ENCODE results near the gene CSTPP1.

The CSTPP1 gene

GRCh38 chr11:47162426-47162825 lies 225.9 kb downstream of the CSTPP1 start:
- TF ChIP-seq CTCF (IDR thresholded peaks at IDR 0.05) (no peak), ZFX (IDR thresholded peaks at IDR 0.05; ENCODE audit: borderline replicate concordance) (no peak)
- H3K27ac ChIP-seq = peak overlapping the region; percentile 20; the same call in 1 of the 2 replicates

- no peak for TF ChIP-seq ZFX (IDR thresholded peaks at IDR 0.05; ENCODE audit: borderline replicate concordance)
- TF ChIP-seq CTCF (IDR thresholded peaks at IDR 0.05) = no peak
Observed at GRCh38 chr11:47163193-47163592, 226.6 kb downstream of the CSTPP1 start.

GRCh38 chr11:47163898-47164297 lies 227.3 kb downstream of the CSTPP1 start:
- no peak for TF ChIP-seq CTCF (IDR thresholded peaks at IDR 0.05)
- no peak for TF ChIP-seq ZFX (IDR thresholded peaks at IDR 0.05; ENCODE audit: borderline replicate concordance)
- no peak overlapping the region for H3K27ac ChIP-seq

More at GRCh38 chr11:47163193-47163592, 226.6 kb downstream of the CSTPP1 start:
- peak overlapping the region; percentile 20; the same call in 1 of the 2 replicates for H3K27ac ChIP-seq

GRCh38 chr11:47164321-47164720 lies 227.8 kb downstream of the CSTPP1 start:
- TF ChIP-seq ZFX (IDR thresholded peaks at IDR 0.05; ENCODE audit: borderline replicate concordance) (no peak), CTCF (IDR thresholded peaks at IDR 0.05) (no peak)
- no peak overlapping the region for H3K27ac ChIP-seq

- TF ChIP-seq ZFX (IDR thresholded peaks at IDR 0.05; ENCODE audit: borderline replicate concordance) (no peak), CTCF (IDR thresholded peaks at IDR 0.05) (no peak)
- no peak overlapping the region for H3K27ac ChIP-seq
Observed at GRCh38 chr11:47165253-47165840, 228.8 kb downstream of the CSTPP1 start.

- TF ChIP-seq CTCF (IDR thresholded peaks at IDR 0.05) = no peak
- no peak for TF ChIP-seq ZFX (IDR thresholded peaks at IDR 0.05; ENCODE audit: borderline replicate concordance)
- H3K27ac ChIP-seq = no peak overlapping the region
Observed at GRCh38 chr11:47166368-47166767, 229.8 kb downstream of the CSTPP1 start.

- TF ChIP-seq ZFX (IDR thresholded peaks at IDR 0.05; ENCODE audit: borderline replicate concordance) (no peak), CTCF (IDR thresholded peaks at IDR 0.05) (no peak)
Observed at GRCh38 chr11:47171061-47171838, 234.7 kb downstream of the CSTPP1 start.

More at GRCh38 chr11:47171061-47171838, 234.7 kb downstream of the CSTPP1 start:
- H3K27ac ChIP-seq = no peak overlapping the region

All from 22Rv1 (cell line).